ENCODE measurements around the gene ARHGAP24.
"Not testable (repeated sequence)": the region's sequence is repeated elsewhere in the genome, so short reads cannot be mapped to it uniquely, and the experiment has no call there.

The ARHGAP24 gene

DNA sequence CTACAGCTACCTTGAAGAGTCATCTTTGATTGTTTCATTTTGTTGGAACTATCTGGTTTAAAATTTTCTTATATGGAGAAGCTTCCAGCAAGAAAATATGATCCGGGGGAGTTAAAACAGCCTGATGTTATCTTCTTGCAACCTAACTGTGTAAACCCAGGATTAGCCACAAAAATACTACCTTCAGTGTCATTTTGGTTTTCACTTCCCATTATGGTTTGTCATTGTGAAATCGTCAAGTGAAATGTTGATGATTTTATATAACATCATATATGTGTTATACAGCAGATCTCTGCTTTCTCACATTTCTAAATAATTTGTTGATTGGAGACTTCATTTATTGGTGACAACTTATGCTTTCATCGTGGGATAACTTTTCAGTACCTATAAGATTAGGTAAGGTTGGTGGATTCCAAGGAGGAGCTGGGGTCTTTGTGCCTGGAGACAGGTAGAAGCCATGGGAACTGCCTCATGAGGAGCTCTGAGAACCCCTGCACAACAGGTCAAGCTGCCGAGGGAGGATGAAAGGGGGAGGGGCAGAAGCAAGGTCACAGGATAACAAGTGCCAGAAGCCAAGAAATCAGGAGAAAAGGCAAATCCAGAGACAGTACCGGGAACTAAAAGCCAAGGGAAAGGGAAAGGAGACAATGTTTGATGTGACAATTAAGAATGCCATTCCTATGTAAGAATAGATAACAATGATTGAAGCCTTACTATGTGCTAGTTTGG lies 7.2 kb downstream of the ARHGAP24 start:
- DNase-seq (ENCODE audit: low read depth) = no peak

DNA sequence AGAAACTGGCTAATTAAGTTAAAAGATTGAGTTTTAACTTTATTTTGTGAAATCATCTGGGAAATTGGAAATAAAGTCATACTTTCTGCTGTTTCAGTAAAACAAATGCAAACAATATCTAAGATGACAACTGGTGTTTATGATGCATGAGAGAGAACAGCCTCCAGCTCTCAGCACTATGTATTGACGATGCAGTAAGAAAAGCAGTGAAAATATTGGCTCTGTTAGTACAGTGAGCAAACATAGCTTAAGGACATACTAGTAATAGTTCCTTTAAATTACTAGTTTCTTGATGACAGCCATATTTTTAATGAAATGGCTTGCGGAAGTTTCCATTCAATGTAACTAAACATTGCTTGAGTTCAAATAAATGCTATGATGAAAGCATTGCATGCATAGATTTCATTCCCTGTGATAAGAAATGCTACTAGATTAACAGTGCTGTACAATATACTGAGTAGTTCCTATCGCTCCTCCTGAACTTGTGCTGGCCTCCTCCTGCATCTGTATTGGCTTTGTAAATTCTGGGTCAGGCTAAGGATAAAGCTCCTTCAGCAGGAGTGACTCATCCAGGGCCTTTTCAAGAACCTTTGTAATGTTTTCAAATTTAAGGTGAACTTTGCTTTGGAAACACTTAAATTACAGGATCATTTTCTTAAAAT lies 11.6 kb downstream of the ARHGAP24 start:
- no peak for DNase-seq (ENCODE audit: low read depth)

DNA sequence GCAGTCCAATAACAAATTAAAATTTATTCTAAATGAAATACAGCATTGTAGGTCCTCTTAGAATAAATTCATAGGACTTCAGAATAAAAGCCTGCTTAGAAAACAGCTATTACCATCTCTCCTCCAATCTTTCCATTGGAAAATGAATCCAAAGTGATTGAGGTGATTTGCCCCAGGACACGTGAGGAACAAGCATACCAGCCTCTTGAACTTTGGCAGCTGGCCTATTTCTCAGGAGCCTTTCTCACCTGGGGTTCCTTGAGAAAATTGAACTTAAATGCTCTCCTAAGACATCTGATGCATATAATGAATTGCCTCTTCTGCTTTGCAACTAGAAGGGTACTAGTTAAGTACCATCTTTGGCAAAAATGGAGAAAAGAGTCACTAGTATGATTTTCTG lies 13.5 kb downstream of the ARHGAP24 start:
- no peak for DNase-seq (ENCODE audit: low read depth)

GRCh38 chr4:85489273-85489981 lies 14.5 kb downstream of the ARHGAP24 start:
- no peak for DNase-seq (ENCODE audit: low read depth)

DNA sequence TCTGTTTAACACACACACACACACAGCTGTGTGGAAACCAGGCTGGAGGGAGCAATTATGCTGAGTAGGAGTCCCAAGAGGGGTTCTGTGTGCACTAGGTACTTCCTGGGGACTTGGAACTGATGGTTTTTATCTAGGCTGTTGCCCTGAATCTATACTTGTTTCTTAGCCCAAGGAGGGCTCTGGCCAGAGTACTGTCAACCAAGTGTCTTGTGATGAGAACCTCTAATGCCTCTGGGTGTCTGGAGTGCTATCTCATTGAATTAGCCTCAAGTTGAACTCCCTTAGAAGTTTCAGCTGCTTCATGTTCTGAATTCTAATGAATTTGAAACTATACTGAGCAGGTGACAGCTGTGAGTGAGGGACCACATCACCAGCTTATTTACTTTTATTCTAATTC lies 16.6 kb downstream of the ARHGAP24 start:
- no peak for DNase-seq (ENCODE audit: low read depth)

DNA sequence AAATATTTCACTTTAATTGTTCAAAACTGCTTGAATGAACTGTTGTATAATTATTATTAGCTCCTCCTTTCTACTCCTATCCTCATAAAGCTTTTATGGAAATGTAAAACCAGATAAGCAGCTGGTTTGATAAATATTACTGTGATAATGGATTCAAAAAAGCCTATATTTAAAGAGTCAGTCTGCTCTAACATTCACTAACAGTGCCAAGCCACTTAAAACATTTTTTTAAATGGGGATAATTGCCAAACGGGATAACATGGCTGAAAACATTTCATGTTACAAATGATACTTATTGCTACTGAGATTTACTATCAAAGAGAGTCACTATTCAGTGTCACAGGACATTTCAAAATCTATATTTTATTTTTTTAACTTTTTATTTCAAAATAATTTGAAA lies 17.4 kb downstream of the ARHGAP24 start:
- no peak for DNase-seq (ENCODE audit: low read depth)

DNA sequence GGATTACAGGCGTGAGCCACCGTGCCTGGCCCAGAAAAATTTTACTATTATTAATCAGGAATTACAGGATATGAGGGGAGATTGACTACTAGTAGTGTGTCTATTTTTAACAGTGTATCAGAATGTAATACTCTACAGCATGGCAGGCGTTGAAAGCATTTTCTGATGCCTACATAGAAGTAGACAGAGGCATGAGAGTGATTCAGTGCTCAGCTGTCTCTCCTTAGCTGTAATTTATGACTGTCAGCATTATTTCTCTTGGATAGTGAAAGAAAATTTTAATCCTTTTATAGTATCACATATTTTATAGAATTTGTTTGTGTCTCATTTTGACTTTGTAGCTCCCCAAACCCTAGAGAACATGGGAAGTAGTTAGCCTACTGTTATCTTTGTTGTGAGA lies 20.7 kb downstream of the ARHGAP24 start:
- DNase-seq (ENCODE audit: low read depth) = no peak

- no peak for DNase-seq (ENCODE audit: low read depth)
Measured at GRCh38 chr4:85496126-85496849, 21.3 kb downstream of the ARHGAP24 start.

- DNase-seq (ENCODE audit: low read depth) = no peak
Measured at GRCh38 chr4:85496933-85497332, 22.0 kb downstream of the ARHGAP24 start.

GRCh38 chr4:85498068-85498733 lies 23.3 kb downstream of the ARHGAP24 start:
- DNase-seq (ENCODE audit: low read depth) = peak; percentile 34

- no peak for DNase-seq (ENCODE audit: low read depth)
Measured at GRCh38 chr4:85499573-85499972, 24.6 kb downstream of the ARHGAP24 start.

GRCh38 chr4:85500110-85500867 lies 25.3 kb downstream of the ARHGAP24 start:
- no peak for DNase-seq (ENCODE audit: low read depth)

- DNase-seq (ENCODE audit: low read depth) = not testable (repeated sequence)
Measured at GRCh38 chr4:85501145-85501544, 26.2 kb downstream of the ARHGAP24 start.

DNA sequence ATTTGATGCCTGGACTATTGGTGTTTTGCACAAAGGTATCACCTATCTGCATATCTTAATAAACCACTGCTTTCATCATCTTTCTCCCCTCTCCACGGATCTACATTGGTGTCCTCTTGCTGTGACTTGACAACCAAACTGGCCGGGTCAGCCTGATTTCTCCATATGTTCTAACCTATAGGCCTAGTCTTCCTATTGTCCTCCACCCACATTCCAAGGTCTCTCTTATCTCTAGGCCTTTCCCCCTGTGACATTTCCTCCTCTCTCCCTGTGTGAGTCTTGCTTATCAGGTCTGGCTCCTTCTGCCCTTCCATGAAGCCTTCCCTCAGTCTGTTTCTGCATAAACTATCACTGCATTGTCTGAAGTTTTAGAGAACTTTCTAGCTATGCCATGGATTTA lies 33.7 kb downstream of the ARHGAP24 start:
- DNase-seq (ENCODE audit: low read depth) = no peak

DNA sequence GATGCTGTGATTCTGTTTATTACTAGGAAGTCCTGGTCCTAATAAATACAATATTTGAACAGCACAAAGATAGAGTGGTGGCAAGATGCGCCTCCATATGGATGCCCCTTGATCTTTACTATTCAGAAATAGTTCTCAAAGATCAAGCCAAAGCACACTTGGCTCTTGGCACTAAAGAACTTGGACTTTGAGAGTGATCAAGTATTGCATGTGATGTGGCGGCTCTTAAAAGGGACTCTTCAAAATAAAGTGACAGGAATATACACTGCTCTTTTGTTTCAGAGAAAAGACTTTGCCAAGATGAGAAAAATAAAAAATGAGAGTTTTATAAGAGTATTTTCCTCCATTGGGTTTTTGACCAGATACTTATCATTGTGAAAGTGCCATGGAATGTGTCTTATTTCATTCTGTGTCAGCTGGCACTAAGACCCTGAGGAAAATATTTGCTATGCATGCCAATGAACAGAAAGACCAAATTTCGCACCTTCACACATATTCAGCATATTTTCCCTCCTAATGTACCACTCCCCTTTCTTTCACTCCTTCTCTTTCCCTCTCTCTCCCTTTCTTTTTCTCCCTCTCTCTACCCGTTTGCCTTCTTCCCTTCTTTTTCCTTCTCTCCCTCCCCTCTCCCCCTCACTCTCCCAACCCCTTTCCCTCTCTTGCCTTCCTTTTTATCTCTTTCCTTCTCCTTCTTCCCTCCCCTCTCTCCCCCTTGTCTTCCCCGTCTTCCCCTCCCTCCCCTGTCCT lies 35.1 kb downstream of the ARHGAP24 start:
- no peak for DNase-seq (ENCODE audit: low read depth)

- no peak for DNase-seq (ENCODE audit: low read depth)
Measured at GRCh38 chr4:85510632-85510984, 35.7 kb downstream of the ARHGAP24 start.

DNA sequence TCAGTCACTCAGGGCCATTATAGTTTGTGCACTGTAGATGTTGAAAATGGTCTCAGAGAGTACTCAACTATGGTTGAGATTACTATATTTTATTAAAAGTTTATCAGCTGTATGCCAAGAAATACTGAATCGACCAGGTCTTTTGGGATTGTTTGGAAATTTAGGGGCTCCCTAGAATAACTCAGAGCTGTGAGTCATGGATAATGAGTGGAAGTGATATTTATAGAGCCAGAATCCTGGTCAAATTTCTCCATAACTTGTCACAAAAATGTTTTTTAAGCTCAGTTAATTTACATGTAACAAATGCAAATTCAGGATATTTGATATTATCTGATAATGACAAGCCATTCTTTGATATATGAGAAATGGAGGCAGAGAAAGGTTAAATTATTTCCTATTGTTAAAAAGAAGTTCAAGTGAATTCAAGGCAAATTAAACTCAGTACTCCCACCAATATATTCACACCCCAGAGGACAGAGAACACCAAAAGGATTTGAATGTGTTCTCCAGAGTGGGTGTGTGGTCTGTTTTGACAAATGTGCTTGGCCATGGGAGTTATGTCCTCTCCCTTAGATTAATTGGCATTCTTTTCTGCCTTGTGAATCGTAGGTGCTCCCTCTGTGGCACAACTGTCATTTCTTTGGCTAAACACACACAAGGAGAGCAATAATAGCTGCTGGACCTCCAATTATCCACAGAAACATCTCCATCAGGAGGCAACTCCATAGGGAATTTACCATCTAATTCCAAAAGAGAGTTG lies 37.7 kb downstream of the ARHGAP24 start:
- DNase-seq (ENCODE audit: low read depth) = no peak

DNA sequence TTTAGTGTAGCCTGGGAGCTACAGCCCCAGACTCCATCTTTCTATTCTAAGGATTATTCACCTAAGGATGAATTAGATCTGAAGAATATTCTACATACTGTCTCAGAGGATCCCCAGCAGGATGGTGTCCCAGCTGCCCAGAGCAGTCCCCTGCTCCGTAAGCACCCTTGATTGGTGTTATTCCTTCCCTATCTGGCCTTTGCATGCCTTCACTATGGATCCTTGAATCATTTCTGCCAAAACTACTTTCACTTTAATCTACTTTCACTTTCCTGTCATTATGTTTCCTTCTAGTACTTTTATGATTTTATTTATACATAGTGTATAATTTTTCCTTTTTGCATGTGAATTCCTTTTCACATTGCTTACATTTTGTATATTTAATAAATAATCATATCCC lies 39.2 kb downstream of the ARHGAP24 start:
- DNase-seq (ENCODE audit: low read depth) = no peak

DNA sequence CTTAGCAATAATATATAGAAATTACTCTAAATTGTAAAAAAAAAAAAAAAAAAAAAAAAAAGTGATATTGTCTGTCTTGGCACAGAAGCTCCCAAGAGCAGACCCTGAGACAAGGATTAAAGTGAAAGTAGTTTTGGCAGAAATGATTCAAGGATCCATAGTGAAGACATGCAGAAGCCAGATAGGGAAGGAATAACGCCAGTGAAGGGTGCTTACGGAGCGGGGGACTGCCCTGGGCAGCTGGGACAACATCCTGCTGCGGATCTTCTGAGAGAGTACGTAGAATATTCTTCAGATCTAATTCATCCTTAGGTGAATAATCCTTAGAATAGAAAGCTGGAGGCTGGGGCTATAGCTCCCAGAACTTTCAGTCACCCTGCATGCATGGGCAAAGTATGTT lies 39.8 kb downstream of the ARHGAP24 start:
- DNase-seq (ENCODE audit: low read depth) = no peak

DNA sequence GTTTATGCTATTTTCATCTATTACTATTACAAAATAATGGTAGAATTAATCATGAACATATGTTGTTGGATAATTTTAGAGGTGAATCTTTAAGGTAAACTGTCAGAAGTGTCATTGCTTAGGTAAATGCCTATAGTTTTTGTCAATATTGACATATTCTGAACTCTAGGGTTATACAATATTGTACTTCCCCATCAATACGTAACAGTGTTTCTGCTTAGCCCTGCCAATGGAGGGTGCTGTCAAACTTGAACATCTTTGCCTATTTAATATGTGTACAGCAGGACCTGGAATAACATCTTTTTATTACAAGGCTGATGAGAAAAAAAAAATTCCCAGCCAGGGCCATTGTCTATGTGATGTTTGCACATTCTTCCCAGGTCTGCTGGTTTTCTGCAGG lies 40.8 kb downstream of the ARHGAP24 start:
- DNase-seq (ENCODE audit: low read depth) = no peak
